ENCODE measurements around the gene ANKFN1. TPM values are rescaled to one million over a fixed set of nuclear protein-coding genes. Genes with fewer than 3 reads are reported as not detected.

Gene ANKFN1
- total and polyA plus RNA-seq, 5 donors, result 0.02 to 0.15 (median 0.11) TPM; not detected in 2

DNA sequence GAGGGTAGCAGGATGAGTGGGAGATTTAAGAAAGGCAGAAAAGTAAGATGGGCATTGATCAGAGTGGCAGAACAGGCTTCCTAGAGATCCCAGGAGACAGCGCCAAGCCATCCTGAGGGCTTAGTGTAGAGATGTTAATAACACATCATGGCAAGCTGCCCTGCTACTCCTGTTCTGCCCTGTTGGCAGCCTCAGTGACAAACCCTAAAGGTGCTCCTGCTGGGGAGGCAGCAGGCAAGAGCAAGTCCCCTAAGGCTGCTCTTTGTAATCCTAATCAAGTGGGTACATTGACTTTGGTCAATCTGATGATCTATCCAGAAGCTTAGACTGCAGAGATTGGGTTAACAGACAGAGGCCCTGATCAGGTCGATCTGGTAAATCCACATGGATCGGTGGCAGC lies 16.3 kb downstream of the ANKFN1 start:
- no peak overlapping the region for H3K4me3 ChIP-seq (ENCODE audit: low read length)
- WGBS, result 84% methylated on average over 3 of the region's 3 CpGs
- no peaks in the 10 kb centered on the region for H3K27me3 ChIP-seq (ENCODE audit: control insufficient read depth, insufficient read depth)
- H3K9me3 ChIP-seq (ENCODE audit: control insufficient read depth, low read length), result no peaks in the 10 kb centered on the region
- H3K27ac ChIP-seq (ENCODE audit: low read length), result no peak overlapping the region
- H3K4me1 ChIP-seq (ENCODE audit: control insufficient read depth, insufficient read depth, low read length), result peaks cover 6% of the 10 kb centered on the region
- DNase-seq, result no peak
- no peak for ATAC-seq
- intact Hi-C loops (cut with DNase I), result no loop called here

GRCh38 chr17:56171186-56171959 lies 18.1 kb downstream of the ANKFN1 start:
- ATAC-seq (no peak), DNase-seq (no peak)
- Histone ChIP-seq H3K27ac (ENCODE audit: low read length) (no peak overlapping the region), H3K27me3 (ENCODE audit: control insufficient read depth, insufficient read depth) (no peaks in the 10 kb centered on the region), H3K4me3 (ENCODE audit: low read length) (no peak overlapping the region), H3K9me3 (ENCODE audit: control insufficient read depth, low read length) (no peaks in the 10 kb centered on the region), H3K4me1 (ENCODE audit: control insufficient read depth, insufficient read depth, low read length) (peaks cover 6% of the 10 kb centered on the region)
- WGBS, result 65% methylated on average over 4 of the region's 4 CpGs
- intact Hi-C loops (cut with DNase I), result no loop called here

GRCh38 chr17:56172517-56172982 lies 19.3 kb downstream of the ANKFN1 start:
- no peak overlapping the region for H3K27ac ChIP-seq (ENCODE audit: low read length)
- intact Hi-C loops (cut with DNase I), result no loop called here
- peaks cover 6% of the 10 kb centered on the region for H3K4me1 ChIP-seq (ENCODE audit: control insufficient read depth, insufficient read depth, low read length)
- H3K9me3 ChIP-seq (ENCODE audit: control insufficient read depth, low read length), result no peaks in the 10 kb centered on the region
- ATAC-seq, result peak; percentile 40 to 77
- no peaks in the 10 kb centered on the region for H3K27me3 ChIP-seq (ENCODE audit: control insufficient read depth, insufficient read depth)
- no peak overlapping the region for H3K4me3 ChIP-seq (ENCODE audit: low read length)
- peak in 1 of 3 donors; percentile 24 for DNase-seq
- 31% methylated on average over 5 of the region's 5 CpGs for WGBS

GRCh38 chr17:56173026-56173425 lies 19.8 kb downstream of the ANKFN1 start:
- H3K27ac ChIP-seq (ENCODE audit: low read length), result no peak overlapping the region
- WGBS, result 88% methylated on average over 1 of the region's 1 CpG
- intact Hi-C loops (cut with DNase I), result no loop called here
- H3K4me3 ChIP-seq (ENCODE audit: low read length), result no peak overlapping the region
- DNase-seq (no peak), ATAC-seq (peak in 1 of 2 donors; percentile 29)
- no peaks in the 10 kb centered on the region for H3K9me3 ChIP-seq (ENCODE audit: control insufficient read depth, low read length)
- H3K4me1 ChIP-seq (ENCODE audit: control insufficient read depth, insufficient read depth, low read length), result peaks cover 6% of the 10 kb centered on the region
- no peaks in the 10 kb centered on the region for H3K27me3 ChIP-seq (ENCODE audit: control insufficient read depth, insufficient read depth)

DNA sequence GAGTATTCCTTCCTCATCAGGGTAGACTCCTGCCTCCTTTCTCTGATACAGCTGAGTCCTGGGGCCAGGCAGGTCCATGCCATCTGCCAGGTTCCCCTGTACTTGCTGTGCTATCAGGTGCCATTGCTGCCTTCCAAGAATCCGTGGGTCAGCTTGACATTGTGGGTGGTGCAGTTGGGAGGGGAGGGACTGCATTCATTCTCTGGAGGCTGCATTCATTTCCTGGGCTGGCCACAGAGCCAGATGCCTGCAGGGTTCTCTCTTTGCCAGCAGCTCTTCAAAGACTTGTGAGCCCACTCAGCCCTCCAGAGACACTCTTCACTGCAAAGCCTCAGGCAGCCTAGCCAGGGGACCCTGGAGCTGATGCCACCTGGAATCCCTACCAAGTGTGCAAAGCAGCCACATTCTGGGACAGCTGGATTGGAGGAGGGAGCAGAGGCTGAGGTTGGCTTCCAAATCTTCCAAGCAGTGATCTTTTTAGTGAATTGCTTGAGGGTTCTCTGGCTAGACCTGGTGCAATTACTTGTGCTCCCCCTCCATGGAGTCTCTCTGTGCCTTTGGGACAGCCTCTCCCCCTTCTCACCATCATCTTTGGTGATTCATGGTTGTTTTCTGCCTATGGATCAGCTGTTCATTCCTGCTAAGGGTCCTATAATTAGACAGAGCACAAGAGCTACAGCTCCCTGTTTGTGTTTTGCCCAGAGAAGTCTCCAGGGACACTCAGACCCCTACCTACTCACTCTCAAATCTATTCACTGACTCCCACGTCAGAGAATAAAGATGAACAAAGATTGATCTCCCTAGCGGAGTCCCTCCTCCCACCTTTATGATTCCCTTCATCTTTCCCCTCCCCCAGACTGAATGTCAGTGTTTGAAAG lies 20.9 kb downstream of the ANKFN1 start:
- H3K27ac ChIP-seq (ENCODE audit: low read length), result no peak overlapping the region
- no peaks in the 10 kb centered on the region for H3K9me3 ChIP-seq (ENCODE audit: control insufficient read depth, low read length)
- ATAC-seq (peak in 1 of 2 donors; percentile 34), DNase-seq (peak in 1 of 3 donors; percentile 32)
- H3K4me1 ChIP-seq (ENCODE audit: control insufficient read depth, insufficient read depth, low read length), result peaks cover 6% of the 10 kb centered on the region
- no peaks in the 10 kb centered on the region for H3K27me3 ChIP-seq (ENCODE audit: control insufficient read depth, insufficient read depth)
- intact Hi-C loops (cut with DNase I), result no loop called here
- no peak overlapping the region for H3K4me3 ChIP-seq (ENCODE audit: low read length)
- WGBS, result 21% methylated on average over 3 of the region's 3 CpGs

DNA sequence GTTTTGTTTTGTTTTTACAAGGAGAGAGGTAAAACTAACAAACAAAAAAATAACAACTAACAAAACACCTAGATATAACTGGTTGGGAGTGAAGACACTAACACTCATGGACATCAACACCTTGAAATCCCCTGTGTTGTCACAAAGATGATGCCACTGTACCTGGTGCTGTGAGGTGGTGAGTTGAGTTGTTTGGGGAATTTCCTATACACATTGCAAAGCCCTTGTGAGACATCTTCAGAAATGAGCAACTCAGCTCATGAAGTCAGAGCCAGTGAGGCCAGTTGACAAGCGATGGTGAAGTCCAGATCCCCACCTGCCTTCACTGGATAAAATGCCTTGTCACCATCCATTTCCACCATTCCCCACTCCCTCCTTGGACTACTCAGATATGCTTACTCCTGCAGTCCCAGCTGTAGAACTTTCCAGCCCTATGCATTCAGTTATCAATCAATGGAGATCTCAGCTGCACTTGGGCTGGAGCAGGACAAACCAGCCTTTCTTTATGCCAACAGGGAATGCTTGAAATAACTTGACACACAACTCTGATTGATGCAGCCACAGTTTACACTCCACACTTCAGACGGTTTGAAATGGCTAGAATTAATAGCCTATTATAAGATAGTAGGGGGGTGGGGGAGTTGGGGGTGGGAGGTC lies 22.2 kb downstream of the ANKFN1 start:
- 47% methylated on average over 2 of the region's 2 CpGs for WGBS
- ATAC-seq, result no peak
- H3K27me3 ChIP-seq (ENCODE audit: control insufficient read depth, insufficient read depth), result no peaks in the 10 kb centered on the region
- no peak overlapping the region for H3K4me3 ChIP-seq (ENCODE audit: low read length)
- DNase-seq, result no peak
- no peaks in the 10 kb centered on the region for H3K9me3 ChIP-seq (ENCODE audit: control insufficient read depth, low read length)
- no peak overlapping the region for H3K27ac ChIP-seq (ENCODE audit: low read length)
- H3K4me1 ChIP-seq (ENCODE audit: control insufficient read depth, insufficient read depth, low read length), result peaks cover 6% of the 10 kb centered on the region
- intact Hi-C loops (cut with DNase I), result no loop called here

DNA sequence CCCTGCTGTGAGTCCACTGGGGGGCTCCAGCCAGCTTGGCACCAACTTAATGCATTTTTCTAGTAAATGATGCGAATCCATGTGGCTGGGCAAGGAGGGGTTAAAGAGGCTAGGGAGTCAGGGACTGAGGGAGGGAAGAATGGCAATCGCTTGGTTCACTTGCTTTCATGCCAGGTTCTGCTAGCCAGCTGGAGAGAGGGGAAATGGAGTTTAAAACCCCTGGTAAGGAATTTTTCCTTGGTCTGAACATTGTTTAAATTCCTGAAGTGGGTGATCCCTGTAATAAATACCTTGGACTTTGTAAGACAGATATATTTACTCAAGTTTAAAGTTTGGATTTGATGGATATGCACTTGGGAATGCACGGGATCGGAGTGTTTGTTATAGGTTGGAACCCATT lies 22.8 kb downstream of the ANKFN1 start:
- H3K27ac ChIP-seq (ENCODE audit: low read length), result no peak overlapping the region
- H3K4me1 ChIP-seq (ENCODE audit: control insufficient read depth, insufficient read depth, low read length), result peaks cover 6% of the 10 kb centered on the region
- H3K27me3 ChIP-seq (ENCODE audit: control insufficient read depth, insufficient read depth), result no peaks in the 10 kb centered on the region
- WGBS, result 51% methylated on average over 4 of the region's 4 CpGs
- H3K9me3 ChIP-seq (ENCODE audit: control insufficient read depth, low read length), result no peaks in the 10 kb centered on the region
- ATAC-seq (no peak), DNase-seq (no peak)
- no peak overlapping the region for H3K4me3 ChIP-seq (ENCODE audit: low read length)
- intact Hi-C loops (cut with DNase I), result no loop called here

DNA sequence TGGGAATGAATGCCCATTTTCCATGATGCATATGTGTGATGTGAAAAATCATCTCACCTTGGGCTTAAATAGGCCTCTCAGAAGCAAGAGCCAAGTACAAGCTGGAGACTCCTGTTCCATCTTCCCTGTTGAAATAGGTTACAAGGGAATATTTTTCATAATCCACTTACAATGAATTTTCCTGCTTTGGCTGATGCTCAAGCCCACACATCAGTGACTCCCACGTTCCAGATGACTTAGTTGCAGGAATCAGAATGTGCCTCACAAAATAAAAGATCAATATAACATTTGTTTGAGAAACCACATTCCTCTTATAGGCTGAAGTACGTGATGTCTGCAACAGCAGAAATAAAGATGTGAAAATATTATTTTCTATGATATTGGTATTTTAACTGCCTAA lies 24.1 kb downstream of the ANKFN1 start:
- Histone ChIP-seq H3K4me1 (ENCODE audit: control insufficient read depth, insufficient read depth, low read length) (peaks cover 6% of the 10 kb centered on the region), H3K4me3 (ENCODE audit: low read length) (no peak overlapping the region), H3K27me3 (ENCODE audit: control insufficient read depth, insufficient read depth) (no peaks in the 10 kb centered on the region), H3K9me3 (ENCODE audit: control insufficient read depth, low read length) (no peaks in the 10 kb centered on the region), H3K27ac (ENCODE audit: low read length) (no peak overlapping the region)
- ATAC-seq (no peak), DNase-seq (no peak)
- WGBS, result 78% methylated on average over 2 of the region's 2 CpGs
- intact Hi-C loops (cut with DNase I), result no loop called here

GRCh38 chr17:56178203-56178602 lies 24.9 kb downstream of the ANKFN1 start:
- DNase-seq (no peak), ATAC-seq (no peak)
- 85% methylated on average over 5 of the region's 5 CpGs for WGBS

DNA sequence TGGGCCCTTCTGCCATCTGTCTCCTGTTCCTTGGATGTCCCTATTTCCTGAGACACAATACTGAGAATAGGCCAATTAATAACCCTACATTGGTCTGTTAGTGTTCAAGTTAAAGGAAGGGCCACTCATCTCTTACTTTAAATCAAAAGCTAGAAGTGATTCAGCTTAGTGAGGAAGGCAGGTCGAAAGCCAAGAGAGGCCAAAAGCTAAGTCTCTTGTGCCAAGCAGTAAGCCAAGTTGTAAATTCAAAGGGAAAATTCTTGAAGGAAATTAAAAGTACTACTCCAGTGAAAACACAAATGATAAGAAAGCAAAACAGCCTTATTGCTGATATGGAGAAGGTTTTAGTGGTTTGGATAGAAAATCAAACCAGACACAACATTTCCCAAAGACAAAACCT lies 28.8 kb downstream of the ANKFN1 start:
- Histone ChIP-seq H3K9me3 (ENCODE audit: control insufficient read depth, low read length) (no peaks in the 10 kb centered on the region), H3K4me1 (ENCODE audit: control insufficient read depth, insufficient read depth, low read length) (no peaks in the 10 kb centered on the region), H3K27ac (ENCODE audit: low read length) (no peak overlapping the region), H3K27me3 (ENCODE audit: control insufficient read depth, insufficient read depth) (no peaks in the 10 kb centered on the region), H3K4me3 (ENCODE audit: low read length) (no peak overlapping the region)
- intact Hi-C loops (cut with DNase I), result no loop called here
- ATAC-seq, result no peak
- no peak for DNase-seq
- WGBS, result 62% methylated on average over 1 of the region's 1 CpG

More at GRCh38 chr17:56178203-56178602, 24.9 kb downstream of the ANKFN1 start:
- Histone ChIP-seq H3K4me3 (ENCODE audit: low read length) (no peak overlapping the region), H3K9me3 (ENCODE audit: control insufficient read depth, low read length) (no peaks in the 10 kb centered on the region), H3K27me3 (ENCODE audit: control insufficient read depth, insufficient read depth) (no peaks in the 10 kb centered on the region), H3K4me1 (ENCODE audit: control insufficient read depth, insufficient read depth, low read length) (peaks cover 4% of the 10 kb centered on the region), H3K27ac (ENCODE audit: low read length) (no peak overlapping the region)
- intact Hi-C loops (cut with DNase I), result no loop called here

DNA sequence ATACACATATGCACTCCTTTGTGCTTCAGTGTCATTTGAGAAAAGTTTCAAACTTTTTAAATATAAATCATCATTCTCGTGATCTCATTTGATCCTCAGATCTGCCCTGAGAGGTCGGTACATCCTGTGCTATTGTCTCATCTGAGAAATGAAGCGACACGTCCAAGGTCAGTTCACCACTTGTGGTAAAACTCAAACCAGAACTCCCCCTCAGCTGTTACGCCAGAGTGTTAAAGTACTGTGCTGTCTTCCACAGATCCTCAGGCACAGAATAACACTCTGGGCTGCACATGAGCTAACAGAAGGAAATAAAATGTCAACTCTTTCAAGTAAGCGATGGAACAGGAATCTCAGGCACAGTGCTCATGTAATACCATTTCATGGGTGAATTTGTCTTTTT lies 31.4 kb downstream of the ANKFN1 start:
- ATAC-seq (no peak), DNase-seq (no peak)
- Histone ChIP-seq H3K9me3 (ENCODE audit: control insufficient read depth, low read length) (no peaks in the 10 kb centered on the region), H3K27me3 (ENCODE audit: control insufficient read depth, insufficient read depth) (no peaks in the 10 kb centered on the region), H3K4me3 (ENCODE audit: low read length) (no peak overlapping the region), H3K27ac (ENCODE audit: low read length) (no peak overlapping the region), H3K4me1 (ENCODE audit: control insufficient read depth, insufficient read depth, low read length) (no peaks in the 10 kb centered on the region)
- intact Hi-C loops (cut with DNase I), result no loop called here
- 77% methylated on average over 6 of the region's 6 CpGs for WGBS

Measured in right cardiac atrium (tissue), 5 donors.